ENCODE data around the gene NFKB1.

Gene NFKB1

DNA sequence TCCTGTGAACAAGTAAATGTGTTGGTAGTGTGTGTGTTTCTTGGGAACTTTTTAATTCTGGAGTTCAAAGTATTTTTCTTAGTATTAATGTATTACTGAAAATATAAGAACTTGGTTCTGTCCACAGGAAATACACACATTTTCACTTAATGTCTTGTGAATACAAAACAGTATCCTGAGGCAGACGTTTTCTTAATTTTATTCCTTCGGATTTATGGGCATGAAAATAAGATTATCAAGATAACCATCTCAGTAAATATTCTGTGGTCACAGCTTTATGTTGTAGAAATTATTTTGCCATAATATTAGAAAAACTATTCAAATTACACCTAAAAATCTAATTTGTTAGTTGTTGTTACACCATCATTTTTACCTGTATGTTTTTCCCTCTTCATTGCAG, 29.8 kb downstream of the NFKB1 start:
- DNase-seq (ENCODE audit: low spot score) = no peak

DNA sequence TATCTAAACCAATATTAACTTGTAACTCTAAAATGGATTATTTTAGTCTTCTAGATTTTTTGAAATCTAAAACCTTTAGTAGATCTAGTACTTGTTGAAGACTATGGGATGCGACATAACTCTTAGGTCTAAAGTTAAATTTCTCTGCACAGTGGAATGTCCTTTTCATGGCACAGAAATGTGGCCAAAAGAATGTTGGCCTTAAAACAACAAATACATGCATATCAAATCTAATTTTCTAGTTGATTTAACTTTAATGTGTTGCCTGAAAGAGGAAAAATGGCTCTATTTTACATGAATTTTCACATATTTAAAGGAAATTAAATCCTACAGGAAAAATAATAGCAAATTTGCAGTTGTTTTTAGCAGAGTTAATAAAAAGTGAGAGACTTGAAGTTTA, 30.3 kb downstream of the NFKB1 start:
- DNase-seq (ENCODE audit: low spot score) = no peak

DNA sequence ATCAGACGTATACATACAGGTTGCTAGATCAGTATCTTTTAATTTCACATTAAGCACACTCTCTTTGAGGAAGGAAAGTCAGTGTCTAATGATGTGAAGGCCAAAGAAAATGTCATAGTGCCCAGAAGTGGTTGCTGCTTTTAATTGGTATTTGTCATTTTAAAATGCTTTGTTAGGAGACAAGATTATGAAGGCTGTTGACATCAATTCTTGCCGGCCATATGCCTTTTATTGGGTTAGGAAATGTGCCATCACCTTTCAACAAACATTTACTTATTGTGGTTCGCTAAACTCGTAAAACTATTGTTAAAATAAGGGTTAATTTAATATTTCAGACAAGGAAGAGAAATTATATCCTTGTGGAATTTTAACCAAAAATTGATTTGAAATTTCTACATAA, 32.2 kb downstream of the NFKB1 start:
- no peak for DNase-seq (ENCODE audit: low spot score)

DNA sequence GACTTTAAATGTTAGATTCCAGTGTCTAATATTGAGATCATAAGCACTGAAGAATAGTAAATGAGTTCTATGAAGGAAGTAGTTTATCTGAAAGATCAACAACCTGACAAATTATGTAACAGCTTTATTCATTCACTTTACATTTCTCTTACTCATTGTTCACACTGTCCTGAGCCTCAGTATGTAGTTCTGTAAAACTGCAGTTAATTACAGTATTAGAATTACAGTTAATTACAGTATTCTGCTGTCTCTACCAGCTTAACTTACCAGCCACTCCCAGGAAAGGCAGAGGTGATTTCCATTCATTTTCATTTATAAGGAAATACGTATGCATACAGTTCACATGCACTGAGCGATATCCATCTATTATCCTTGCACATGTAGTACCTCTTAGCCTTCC, 32.7 kb downstream of the NFKB1 start:
- DNase-seq (ENCODE audit: low spot score) = no peak

DNA sequence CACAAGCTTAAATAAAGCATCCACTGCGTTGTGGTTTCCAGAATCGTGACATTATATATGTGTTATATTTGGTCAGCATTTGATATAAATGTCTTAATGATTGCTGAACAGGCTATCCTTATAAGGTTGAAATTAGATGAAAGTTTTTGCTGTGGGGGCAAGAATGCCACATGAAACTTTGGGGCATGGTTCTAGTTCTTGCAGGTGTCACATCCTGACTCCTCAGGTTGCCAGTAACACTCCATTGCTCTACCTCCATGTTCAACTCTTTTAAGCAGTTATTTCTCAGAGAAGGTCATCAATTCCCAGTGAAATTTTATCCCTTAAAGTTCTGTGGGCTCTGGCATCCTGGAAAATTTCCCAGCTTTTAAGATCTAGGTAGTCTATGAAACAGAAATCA, 33.7 kb downstream of the NFKB1 start:
- DNase-seq (ENCODE audit: low spot score) = no peak

DNA sequence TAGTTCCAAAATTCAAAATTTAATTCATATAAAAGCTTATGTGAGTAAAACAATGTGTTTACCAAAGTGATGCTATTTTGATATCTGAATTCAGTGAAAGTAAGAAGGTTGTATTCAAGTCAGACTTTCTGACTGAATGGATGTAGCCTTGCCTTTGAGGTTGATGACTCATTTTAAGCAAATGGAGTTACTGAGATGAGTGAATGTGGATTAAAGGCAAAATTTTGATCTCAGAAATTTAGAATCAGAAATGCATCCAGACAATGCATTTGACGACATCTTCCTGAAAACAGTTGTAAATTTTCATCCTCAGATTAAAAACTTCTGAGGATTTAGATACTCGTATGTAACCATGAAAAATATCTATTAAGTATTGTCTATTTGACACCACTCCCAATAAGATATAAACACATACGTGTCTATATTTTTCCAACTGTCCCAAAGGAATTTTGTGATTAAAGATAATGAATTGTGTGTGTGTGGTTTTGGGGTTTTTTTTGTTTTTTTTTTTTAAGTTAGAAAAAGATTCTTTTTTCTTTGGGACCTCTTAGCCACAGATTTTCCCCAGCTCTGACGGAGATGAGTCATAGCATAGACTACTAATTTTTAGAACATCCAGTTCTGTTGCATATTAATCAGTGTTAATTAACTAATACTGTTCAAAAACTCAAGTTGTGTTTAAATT, 34.4 kb downstream of the NFKB1 start:
- DNase-seq (ENCODE audit: low spot score) = no peak

DNA sequence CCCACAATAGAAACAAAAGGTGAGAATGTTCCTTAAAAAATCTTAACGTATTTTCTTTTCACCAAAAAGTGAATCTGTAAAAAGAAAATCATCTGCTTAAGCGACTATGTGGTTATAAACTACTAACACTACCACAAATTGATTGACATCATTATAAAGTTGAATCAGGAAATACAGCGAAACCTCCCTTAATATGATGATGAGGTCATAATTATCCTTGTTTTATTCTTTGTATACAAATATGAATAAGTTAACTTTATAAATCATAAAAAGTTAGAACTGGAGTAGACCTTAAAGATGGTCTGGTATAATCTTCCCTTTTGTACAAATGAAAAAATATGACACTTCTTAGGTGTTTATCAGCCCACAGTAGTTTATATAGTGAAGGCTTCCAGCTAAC, 35.6 kb downstream of the NFKB1 start:
- no peak for DNase-seq (ENCODE audit: low spot score)

DNA sequence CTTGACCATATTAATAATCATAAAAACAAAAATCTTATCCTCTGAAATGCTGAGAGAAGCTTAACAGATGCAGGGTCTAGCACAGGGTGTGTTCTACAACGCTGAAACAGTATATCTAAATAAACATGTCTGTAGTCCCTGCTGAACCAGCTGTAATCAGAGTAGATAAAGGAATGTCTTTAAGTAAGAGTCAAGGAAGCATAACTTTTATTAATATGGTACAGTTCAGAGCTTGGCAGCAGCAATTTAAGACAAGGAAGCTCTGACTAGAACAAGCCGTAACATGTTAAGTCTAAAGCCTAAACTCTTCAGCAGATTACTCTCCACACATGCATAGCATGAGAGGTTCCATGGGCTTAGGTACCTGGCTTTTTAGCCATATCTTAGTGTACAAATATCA, 36.1 kb downstream of the NFKB1 start:
- no peak for DNase-seq (ENCODE audit: low spot score)

DNA sequence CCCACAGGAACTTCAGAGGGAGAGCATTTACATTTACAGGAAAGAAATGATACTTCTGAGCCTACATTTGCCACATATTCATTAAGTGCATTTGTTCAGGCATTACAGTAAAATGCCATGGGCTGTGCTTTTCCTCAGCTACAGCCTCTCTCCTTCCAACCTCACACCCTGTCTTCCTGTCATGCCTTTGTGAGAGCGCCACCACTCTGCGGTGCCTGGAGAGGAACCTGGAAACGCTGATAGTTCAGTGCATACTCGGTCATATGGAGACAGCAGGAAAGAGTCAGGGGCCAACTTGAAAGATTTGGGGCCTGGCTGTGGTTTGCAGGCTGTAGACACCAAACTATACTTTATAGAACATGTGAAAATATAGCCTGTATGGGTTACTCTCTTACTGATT, 40.5 kb downstream of the NFKB1 start:
- DNase-seq (ENCODE audit: low spot score) = peak; percentile 47

DNA sequence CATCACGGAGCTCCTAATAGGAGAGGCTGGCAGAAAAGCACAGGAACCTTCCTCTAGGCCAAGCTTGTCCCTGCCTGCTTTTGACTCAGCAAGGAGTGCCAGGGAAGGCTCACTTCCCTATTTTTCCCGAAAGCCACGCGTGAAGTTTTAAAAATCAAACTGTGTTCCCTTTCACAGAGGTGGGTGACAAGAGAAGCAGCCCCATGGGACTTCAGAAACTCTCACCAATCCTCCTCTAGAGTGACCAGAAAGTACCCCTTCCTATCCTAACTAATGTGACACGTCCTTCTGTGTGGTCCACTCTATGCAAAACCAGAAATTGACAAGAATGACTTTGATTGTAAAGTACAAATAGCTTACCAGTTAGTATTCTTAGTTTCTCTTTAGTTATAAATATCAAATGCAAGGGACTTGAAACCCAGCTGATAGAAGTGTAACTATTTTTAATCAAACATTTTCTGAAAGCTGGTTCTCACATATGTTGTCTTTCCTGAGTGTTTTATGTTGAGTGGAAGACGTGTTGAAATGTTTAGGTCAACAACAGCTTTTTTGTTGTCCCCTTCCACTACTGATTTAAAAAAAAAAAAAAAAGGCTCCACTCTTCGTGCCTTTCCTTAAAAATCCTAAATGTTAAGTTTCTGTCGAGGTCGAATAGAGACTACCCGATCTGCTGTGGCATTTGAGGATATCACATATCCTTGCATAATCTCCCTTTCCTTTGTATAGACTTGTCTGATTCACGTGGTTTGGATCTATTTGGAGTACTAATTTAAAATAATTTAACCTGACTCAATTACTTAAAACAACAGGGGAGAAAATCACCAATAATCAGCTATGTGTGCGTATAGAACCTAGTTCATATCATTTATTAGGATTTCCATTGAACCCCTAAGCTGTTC, 42.1 kb downstream of the NFKB1 start:
- no peak for DNase-seq (ENCODE audit: low spot score)

DNA sequence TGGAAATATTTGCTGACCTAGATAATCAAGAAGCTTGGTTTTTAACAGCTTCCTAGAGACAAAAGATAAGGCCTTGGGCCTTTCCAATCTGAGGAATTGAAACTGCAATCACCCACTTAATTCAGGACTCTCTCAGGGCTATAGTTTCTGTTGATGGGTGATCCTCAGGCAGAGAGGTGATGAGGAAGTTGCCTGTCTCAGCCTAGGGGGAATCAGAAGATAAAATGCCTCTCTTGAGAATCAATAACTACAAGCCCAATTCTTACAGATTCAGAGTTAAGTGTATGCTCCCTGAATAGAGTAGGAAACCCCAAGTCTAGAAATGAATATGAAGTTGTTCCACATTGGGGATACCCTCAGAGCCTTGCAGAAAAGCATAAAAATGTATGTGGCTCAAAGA, 45.5 kb downstream of the NFKB1 start:
- DNase-seq (ENCODE audit: low spot score) = no peak

DNA sequence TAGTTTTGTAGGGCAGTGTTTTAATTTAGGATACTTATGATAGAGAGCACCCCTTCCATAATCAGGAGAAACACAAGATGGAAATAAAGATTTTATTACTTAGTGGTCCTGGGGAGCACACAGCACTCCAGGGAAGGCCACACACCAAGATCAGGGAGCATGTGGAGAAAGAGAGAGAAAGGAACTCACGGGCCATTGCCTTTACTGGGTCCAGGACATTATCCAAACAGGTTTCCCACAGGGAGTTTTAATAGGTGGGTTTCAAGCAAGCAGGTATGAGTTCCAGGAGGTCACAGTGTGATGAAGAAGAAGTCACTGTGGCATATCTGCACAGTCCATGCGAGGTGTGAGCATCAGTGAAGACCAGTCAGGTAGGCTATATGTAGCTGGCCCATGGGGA, 46.8 kb downstream of the NFKB1 start:
- no peak for DNase-seq (ENCODE audit: low spot score)

DNA sequence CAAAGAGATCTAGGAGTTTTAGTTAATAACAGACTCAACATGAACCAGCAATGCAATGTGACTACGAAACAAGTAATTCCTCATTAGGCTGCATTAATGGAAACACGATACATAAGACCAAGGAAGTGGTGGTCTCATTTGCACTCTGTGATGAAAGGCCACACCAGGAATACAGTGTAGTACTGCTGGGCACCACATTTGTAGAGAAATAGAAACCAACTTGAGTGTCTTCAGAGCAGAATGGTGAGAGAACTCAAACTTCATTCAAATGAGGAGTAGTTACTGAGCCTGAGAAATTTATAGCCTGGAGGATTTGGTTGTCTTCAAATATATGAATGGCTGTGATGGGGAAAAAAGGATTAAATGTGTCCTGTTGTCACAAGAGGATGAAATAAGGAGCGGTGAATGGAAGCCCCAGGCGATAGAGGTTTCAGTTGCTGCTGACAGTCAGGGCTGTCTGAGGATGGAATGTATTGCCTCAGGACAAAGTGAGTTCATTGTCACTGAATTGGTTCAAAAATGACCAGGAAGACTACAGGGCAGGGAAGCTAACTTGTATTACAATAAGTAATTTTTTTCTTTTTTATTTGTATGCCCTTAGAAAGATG, 50.9 kb downstream of the NFKB1 start:
- no peak for DNase-seq (ENCODE audit: low spot score)

DNA sequence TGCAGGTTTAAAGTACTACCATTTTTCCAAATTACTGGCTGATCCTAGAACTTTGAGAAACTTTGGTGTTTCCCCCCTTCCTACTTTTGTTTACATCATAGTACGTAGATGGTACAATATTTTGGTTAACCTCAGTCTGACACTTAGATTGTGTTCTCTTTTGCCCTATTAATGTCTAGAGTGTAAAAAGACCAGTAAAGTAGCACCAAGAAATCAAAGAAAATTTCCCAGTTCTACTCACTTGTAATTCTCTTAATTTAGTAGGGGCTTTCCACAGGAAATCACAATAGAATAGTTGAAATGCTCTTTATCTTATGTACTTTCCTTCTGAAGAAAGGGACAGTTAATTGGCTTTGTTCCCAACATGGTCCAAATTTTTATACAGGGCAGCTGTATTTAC, 51.6 kb downstream of the NFKB1 start:
- no peak for DNase-seq (ENCODE audit: low spot score)

DNA sequence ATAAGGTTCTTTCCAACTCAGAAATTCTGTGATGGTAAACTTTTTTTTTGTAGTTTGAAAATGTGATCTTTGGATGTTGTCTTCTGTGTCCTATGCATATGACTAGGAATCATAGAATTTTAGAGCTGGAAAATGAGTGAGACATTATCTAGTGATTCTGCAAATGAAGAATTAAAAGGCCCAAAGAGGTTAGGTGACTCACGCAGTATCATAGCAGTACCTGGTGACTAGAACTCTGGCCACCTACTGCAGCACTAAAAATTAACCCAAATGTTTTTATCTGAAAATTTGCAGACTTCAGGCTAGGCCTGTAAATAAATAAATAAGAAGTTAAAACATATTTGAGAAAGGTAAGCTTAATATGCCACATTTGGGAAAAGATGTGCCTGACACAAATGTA, 52.8 kb downstream of the NFKB1 start:
- no peak for DNase-seq (ENCODE audit: low spot score)

DNA sequence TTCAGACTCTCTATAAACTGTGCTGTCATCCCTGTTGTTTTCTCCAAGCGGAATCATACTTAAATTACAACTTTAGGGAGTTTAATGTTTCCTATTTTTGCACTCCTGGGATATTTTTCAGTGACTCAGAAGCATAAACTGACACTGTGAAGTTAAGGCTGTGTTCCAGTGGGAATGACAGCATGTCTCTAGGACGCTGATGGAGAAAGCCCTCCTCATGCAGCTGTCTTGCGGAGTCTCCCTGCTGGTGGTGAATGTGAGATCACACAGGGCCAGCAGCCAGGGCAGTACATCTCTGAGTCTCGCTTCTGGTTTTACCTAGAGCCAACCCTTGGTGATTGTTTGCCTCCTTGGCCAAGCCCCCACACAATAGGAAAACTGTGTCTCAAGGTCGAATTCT, 53.3 kb downstream of the NFKB1 start:
- DNase-seq (ENCODE audit: low spot score) = peak; percentile 50

DNA sequence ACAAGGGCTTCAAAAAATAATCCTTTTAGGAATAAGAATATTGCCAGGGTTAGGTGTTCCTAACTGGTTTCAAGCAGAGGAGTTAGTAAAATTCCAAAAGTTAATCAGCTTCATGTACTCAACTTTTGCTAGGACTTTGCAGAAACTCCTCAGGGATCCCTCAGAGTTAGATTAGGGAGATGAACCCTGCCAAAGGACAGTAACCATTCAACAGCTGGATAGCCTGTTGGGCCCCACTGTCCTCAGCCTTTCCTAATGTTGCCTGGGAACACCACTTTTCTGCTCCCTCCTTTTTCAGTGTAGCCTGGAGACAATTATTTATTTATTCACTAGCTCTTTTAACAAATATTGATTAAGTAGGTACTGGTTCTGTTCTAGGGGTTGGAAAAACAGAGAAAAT, 53.8 kb downstream of the NFKB1 start:
- DNase-seq (ENCODE audit: low spot score) = no peak

DNA sequence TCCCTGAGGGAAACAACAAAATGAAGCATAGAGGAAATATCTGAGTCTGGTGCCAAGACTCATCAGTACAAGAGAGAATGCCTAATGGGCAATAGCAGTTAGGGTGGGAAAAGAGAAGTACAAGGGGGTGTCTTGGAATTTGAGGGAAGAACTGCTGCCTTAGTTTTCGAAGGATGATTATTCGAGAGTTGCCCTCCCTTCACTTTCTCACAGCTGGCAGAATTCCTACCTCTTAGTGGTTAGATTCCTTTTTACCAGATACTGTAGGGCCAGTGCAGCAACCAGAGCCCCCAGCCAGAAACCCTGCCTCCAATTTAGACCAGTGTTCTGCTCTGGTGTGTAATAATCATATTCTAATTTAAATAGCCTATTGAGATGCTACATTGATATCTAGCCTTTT, 56.5 kb downstream of the NFKB1 start:
- DNase-seq (ENCODE audit: low spot score) = no peak

DNA sequence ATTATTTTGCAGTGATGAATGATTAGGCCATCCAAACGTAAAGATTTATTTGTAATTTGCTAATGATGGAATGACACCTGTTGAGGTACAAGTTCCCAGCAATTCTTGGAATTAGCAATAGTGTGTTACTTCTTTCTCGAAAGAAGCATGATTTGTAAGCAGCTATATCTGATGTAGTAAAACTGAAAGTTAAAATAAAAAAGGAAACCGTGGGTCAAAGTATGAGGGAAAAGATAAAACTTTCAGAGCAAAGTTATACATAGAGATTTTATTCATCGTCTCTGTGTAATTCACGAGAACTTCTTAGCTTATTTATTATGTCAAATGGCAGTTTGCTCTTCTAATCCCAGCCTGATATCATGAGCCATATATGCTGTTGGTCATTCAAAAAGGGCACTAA, 59.0 kb downstream of the NFKB1 start:
- no peak for DNase-seq (ENCODE audit: low spot score)

DNA sequence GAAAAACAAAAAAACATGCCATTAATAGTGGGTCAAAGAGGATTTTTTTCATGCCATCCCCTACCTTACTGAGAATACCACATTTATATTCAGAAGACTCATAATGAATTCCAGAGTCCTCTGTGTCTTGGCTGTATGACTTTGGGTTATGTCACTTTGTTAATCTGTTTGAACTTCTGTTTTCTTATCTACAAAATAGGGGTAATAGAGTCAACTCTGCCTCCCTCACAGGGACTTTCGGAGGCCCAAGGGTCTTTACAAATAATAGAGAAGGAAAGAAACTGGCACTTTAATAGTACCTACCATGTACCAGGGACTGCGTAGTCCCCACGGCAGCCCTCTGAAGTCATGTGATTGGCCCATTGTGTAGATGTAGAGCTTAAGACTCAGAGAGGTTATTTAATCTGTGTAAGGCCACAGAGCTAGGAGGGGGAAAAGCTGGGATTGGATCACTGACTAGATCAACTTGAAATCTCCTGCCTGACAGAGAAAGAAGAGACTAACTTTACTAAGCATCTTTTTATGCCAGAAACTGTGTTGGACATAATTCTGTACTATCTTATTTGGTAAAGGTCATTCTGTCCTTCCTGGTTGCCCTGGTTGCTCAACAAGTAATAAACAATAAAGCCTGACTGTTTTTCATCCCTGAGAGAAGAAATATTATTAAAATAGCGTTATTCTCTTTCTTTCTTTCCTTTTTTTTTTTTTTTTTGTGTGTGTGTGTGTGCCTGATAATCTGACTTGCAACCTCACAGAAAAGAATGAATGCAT, 59.6 kb downstream of the NFKB1 start:
- DNase-seq (ENCODE audit: low spot score) = no peak

DNA sequence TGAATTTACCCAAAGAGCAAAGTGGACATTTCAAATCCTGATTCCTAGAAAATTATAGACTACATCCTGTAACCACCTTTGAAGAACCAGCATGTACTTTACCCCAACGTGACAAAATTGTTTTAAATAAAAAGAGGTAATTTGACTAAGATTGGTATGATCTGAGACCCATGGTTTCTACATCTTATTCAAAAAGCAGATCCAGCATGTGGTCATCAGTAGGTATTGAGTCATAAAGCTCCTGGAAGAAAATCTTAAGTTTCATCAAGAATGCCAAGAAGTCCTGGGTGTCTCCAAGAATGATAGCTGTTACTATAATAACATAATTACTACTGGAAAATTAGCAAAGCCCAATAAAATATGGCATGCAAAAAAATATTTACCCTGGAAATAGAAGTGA, 61.8 kb downstream of the NFKB1 start:
- DNase-seq (ENCODE audit: low spot score) = no peak

DNA sequence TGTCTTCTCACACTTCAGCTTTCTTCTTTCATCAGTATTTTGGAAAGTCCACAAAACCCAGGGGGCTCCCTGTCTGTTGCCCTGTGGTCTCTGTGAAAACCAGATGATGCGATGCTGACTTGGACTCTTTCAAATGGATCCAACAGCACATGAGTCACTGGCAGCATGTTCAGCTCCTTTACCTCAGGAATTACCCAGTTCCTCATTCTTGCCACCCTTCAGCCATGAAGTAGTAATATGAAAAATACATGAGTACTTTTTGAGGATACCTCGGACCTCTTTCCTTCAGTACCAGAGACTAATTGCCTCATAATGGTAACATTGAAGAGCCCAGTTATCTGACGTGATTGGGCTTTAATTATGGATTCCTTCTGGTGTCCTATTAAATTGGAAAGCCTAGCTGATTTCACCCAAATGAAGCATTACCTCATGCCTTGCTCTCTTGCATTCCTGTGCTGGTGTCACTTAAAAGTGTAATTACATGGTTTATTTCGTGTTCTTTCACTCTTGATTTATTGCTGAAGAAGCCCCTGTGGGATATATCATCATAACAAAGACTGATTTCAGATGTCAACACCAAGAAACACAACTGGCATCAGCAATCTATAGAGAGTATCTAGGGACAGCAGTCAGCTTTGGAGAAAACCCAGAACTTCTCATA, 63.4 kb downstream of the NFKB1 start:
- no peak for DNase-seq (ENCODE audit: low spot score)
